GM18951 (cell line): Measurements from ENCODE around the gene FRMD4B.

Experiments used
- POLR2A ChIP-seq: IDR thresholded peaks from 4 replicates; pipeline ENCODE4 v1.6.1; 2011; ENCODE audit warnings: mild to moderate bottlenecking; ENCODE audit not compliant: insufficient read length, insufficient read depth; ENCODE audit errors: extremely low read depth
- in situ Hi-C: fragments of 300-500 bp; cut with MboI; formaldehyde crosslinking; loops from one replicate; pipeline ENCODE4 v1.12.0; 2022; ENCODE audit warnings: low sequenced_read_pairs, mixed read lengths, inconsistent platforms; ENCODE audit not compliant: unreplicated experiment

Gene FRMD4B

GRCh38 chr3:69417541-69418078 is 31.7 kb upstream of the FRMD4B start:
- TF ChIP-seq POLR2A: no peak
- in situ Hi-C loops: no loop called here

GRCh38 chr3:69413551-69414207 is 27.8 kb upstream of the FRMD4B start:
- no peak for TF ChIP-seq POLR2A
- in situ Hi-C loops: no loop called here

- in situ Hi-C loops: no loop called here
These were observed 25.5 kb upstream of the FRMD4B start for GRCh38 chr3:69411346-69411745.

GRCh38 chr3:69410301-69410700 is 24.4 kb upstream of the FRMD4B start:
- TF ChIP-seq POLR2A: no peak
- in situ Hi-C loops: no loop called here

More at GRCh38 chr3:69411346-69411745, 25.5 kb upstream of the FRMD4B start:
- TF ChIP-seq POLR2A: no peak

- in situ Hi-C loops: no loop called here
- no peak for TF ChIP-seq POLR2A
These were observed 23.9 kb upstream of the FRMD4B start for GRCh38 chr3:69409831-69410230.

- in situ Hi-C loops: no loop called here
- no peak for TF ChIP-seq POLR2A
These were observed 23.1 kb upstream of the FRMD4B start for GRCh38 chr3:69409011-69409410.

- in situ Hi-C loops: no loop called here
- no peak for TF ChIP-seq POLR2A
These were observed 22.7 kb upstream of the FRMD4B start for GRCh38 chr3:69408542-69408941.

- in situ Hi-C loops: no loop called here
- TF ChIP-seq POLR2A: no peak
These were observed 22.0 kb upstream of the FRMD4B start for GRCh38 chr3:69407908-69408307.

GRCh38 chr3:69406163-69406562 is 20.3 kb upstream of the FRMD4B start:
- in situ Hi-C loops: no loop called here
- TF ChIP-seq POLR2A: no peak

GRCh38 chr3:69405067-69405466 is 19.2 kb upstream of the FRMD4B start:
- in situ Hi-C loops: no loop called here
- no peak for TF ChIP-seq POLR2A

- in situ Hi-C loops: no loop called here
- no peak for TF ChIP-seq POLR2A
These were observed 17.6 kb upstream of the FRMD4B start for GRCh38 chr3:69403454-69403853.

- no peak for TF ChIP-seq POLR2A
- in situ Hi-C loops: no loop called here
These were observed 14.8 kb upstream of the FRMD4B start for GRCh38 chr3:69400683-69401082.

- TF ChIP-seq POLR2A: no peak
- in situ Hi-C loops: no loop called here
These were observed 7.0 kb upstream of the FRMD4B start for GRCh38 chr3:69392850-69393249.

GRCh38 chr3:69392415-69392814 is 6.5 kb upstream of the FRMD4B start:
- in situ Hi-C loops: no loop called here
- TF ChIP-seq POLR2A: no peak
